ENCODE measurements around the gene POGK.

DNA sequence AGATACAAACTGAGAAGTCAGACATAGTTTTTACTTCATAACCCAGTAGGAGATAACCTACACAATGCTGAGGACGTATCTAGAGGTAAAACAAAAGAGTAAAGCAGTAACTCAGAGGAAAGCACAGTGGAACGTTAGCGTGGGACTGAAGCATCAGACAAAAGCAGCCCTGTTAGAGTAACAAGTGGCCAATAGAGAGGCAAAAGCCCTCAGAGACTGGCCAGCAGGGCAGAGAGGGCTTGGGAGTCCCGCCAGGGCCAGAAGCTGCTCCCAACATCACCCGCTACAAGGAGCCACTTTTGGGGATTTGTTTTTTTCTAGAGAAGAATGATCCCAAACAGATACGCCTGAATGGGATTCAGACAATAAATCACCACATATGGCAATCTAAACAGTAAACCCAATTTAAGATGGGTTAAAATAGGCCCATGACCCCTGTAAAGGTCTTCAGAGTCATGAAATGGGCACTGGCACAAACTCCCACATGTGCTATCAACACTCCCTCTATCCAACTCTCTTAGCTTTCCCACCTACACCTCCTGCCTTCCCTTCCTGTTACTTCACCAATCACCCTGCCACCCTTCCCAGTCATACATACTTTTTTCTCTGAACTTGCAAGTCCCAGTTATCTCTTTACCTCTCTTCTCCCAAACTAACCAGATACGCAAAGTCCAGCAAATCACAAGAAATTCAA lies 19.6 kb downstream of the POGK start:
- TF ChIP-seq, protein P1, sequence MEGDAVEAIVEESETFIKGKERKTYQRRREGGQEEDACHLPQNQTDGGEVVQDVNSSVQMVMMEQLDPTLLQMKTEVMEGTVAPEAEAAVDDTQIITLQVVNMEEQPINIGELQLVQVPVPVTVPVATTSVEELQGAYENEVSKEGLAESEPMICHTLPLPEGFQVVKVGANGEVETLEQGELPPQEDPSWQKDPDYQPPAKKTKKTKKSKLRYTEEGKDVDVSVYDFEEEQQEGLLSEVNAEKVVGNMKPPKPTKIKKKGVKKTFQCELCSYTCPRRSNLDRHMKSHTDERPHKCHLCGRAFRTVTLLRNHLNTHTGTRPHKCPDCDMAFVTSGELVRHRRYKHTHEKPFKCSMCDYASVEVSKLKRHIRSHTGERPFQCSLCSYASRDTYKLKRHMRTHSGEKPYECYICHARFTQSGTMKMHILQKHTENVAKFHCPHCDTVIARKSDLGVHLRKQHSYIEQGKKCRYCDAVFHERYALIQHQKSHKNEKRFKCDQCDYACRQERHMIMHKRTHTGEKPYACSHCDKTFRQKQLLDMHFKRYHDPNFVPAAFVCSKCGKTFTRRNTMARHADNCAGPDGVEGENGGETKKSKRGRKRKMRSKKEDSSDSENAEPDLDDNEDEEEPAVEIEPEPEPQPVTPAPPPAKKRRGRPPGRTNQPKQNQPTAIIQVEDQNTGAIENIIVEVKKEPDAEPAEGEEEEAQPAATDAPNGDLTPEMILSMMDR (IDR thresholded peaks at IDR 0.05): no peak
- TF ChIP-seq POLR2AphosphoS5 (IDR thresholded peaks at IDR 0.05): no peak
- no peak for TF ChIP-seq EP300 (IDR thresholded peaks at IDR 0.05)
